GM12864 (cell line): ENCODE data around the gene ACTL6B.
A peak's percentile ranks its signal among the peaks of the same experiment; 100 is the strongest.

ENCODE experiments used
- DNase-seq: peaks from one replicate; pipeline ENCODE4 v3.0.0-alpha.2; 2011; ENCODE audit warnings: low read depth
- H3K4me3 ChIP-seq: 2 replicates; pipeline ENCODE4 v1.5.1; 2011; ENCODE audit warnings: mild to moderate bottlenecking, low read depth, low read length, control low read depth
- TF ChIP-seq, protein P1 (sequence below): IDR thresholded peaks from 2 replicates; pipeline ENCODE4 v1.5.1; 2011; ENCODE audit warnings: low read depth, mild to moderate bottlenecking, moderate library complexity, low read length, control low read depth, inconsistent platforms; ENCODE audit errors: missing control alignments

Gene ACTL6B

DNA sequence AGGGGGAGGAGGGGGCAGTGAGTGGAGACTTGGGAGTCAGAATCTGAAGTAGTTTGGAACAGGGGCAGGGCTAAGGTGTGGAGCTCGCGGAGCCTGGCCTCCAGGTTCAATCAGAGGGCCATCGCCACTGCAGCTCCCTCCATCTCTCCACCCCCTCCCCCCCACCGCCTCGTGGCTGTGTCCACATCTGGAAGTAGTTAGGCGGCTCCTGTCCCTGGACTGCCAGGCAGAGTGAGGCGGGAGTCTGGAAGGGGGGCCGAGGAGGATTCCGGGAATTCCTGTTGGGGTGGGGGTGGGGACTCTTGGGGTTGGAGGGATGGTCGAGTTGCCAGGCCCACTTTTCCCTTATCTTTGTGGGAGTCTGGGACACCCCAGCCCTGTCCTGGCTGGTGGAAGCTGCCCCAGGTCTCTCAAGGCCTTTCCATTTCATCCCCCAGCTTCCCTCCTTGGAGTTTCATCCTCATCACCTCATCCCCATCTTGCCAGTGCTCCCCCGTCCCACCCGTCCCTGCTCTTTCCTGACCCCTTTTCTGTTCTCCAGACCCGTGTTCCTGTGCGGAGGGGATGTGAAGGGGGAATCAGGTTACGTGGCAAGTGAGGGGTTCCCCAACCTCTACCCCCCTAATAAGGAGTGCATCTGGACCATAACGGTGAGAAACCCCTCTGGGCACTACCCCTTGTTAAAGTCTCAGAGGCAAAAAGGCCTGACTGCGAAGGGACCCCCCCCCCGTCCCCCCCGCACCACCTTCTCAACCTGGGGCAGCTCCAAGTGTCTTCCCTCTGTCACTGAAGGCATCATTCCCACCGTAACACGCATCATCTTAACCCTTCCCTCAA lies 53.1 kb downstream of the ACTL6B start:
- DNase-seq = no peak
- TF ChIP-seq, protein P1, sequence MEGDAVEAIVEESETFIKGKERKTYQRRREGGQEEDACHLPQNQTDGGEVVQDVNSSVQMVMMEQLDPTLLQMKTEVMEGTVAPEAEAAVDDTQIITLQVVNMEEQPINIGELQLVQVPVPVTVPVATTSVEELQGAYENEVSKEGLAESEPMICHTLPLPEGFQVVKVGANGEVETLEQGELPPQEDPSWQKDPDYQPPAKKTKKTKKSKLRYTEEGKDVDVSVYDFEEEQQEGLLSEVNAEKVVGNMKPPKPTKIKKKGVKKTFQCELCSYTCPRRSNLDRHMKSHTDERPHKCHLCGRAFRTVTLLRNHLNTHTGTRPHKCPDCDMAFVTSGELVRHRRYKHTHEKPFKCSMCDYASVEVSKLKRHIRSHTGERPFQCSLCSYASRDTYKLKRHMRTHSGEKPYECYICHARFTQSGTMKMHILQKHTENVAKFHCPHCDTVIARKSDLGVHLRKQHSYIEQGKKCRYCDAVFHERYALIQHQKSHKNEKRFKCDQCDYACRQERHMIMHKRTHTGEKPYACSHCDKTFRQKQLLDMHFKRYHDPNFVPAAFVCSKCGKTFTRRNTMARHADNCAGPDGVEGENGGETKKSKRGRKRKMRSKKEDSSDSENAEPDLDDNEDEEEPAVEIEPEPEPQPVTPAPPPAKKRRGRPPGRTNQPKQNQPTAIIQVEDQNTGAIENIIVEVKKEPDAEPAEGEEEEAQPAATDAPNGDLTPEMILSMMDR = no peak
- H3K4me3 ChIP-seq = no peak overlapping the region

DNA sequence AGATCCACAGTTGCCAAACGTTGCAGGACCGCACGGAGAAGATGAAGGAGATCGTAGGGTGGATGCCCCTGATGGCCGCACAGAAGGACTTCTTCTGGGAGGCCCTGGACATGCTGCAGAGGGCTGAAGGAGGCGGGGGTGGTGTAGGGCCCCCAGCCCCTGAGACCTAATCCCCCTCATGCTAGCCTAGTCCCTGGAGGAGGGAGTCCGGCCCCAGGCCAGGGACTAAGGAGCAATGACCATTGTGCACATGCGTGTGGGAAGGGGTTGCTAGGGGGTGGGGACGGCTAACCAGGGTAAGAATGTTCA lies 55.6 kb downstream of the ACTL6B start:
- TF ChIP-seq, protein P1 = no peak
- no peak overlapping the region for H3K4me3 ChIP-seq
- no peak for DNase-seq

DNA sequence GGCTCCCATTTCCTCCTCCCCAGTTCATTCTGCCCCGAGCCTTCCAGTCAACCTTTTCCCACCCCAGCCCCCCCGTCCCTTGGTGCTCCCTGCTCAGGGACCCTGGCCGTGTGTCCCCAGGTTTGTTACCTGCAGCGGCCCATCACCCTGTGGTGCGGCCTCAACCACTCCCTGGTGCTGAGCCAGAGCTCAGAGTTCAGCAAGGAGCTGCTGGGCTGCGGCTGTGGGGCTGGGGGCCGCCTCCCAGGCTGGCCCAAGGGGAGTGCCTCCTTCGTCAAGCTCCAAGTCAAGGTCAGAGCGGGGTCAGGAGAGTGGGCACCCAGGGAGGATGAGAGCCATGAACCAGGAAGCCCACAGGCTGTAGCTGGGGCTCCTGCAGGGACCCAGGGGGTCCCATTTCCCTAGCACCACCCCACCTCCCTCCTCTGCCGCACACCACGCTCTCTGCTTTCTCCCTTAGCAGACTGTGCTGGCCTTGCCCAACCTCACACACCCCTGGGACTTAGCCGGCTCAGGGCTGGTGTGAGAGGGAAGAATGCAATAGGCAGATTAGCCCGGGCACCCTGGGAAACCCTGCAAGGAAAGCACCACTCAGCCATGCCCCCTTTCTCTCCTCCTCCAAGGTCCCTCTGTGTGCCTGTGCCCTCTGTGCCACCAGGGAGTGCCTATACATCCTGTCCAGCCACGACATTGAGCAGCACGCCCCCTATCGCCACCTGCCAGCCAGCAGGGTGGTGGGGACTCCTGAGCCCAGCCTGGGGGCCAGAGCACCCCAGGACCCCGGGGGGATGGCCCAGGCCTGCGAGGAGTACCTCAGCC lies 56.1 kb downstream of the ACTL6B start:
- H3K4me3 ChIP-seq = no peak overlapping the region
- TF ChIP-seq, protein P1 = peak; percentile 33
- DNase-seq = no peak

DNA sequence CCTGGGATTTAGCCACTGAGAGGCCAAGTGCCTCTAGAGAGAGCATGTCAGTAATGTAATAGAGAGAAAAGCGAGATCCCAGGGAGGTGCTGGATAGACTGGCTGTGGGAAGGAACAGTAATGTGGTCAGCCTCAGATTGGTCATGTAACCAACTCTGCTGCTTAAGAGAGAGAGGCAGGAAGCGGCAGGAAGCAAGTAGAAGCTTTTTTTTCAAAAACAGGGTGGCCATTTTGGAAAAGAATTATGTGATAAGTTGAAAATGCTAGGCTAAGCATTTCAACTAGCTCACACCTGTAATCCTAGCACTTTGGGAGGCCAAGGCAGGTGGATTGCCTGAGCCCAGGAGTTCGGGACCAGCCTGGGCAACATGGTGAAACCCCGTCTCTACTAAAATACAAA lies 57.8 kb downstream of the ACTL6B start:
- TF ChIP-seq, protein P1 = no peak
- DNase-seq = no peak
- no peak overlapping the region for H3K4me3 ChIP-seq

DNA sequence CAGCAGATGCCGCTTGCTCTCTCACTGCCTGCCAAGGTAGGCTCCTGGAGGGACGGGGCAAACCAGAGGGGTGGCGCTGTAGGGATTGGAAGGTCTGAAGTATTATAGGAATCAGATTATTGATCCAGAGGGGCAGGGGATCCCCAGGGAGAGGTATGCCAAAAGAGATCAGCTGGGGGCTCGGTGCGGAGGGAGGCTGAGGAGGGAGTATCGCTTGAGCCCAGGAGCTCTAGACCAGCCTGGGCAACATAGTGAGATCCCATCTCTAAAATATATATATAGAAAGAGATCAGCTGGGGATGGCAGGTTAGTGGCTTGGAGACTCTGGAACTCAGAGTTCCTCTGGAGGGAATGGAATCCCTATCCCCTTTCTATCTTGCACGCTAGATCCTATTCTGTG lies 61.1 kb downstream of the ACTL6B start:
- DNase-seq = no peak
- H3K4me3 ChIP-seq = no peak overlapping the region
- TF ChIP-seq, protein P1 = no peak
